ENCODE measurements around the gene S1PR5. TPM values are rescaled to one million over a fixed set of nuclear protein-coding genes. Genes with fewer than 3 reads are reported as not detected.
"Not testable (repeated sequence)": the region's sequence is repeated elsewhere in the genome, so short reads cannot be mapped to it uniquely, and the experiment has no call there.

The S1PR5 gene
- total RNA-seq, 2 donors from 2014 or later = 5.1 to 16.3 TPM

GRCh38 chr19:10537668-10538067 is 20.4 kb upstream of the S1PR5 start:
- H3K9me3 Mint-ChIP-seq = no peaks in the 10 kb centered on the region
- H3K27ac Mint-ChIP-seq = no peak overlapping the region
- no peak overlapping the region for H3K4me3 Mint-ChIP-seq
- no peak for ATAC-seq
- no peaks in the 10 kb centered on the region for H3K27me3 Mint-ChIP-seq
- no peak for DNase-seq (ENCODE audit: low spot score)
- H3K4me1 Mint-ChIP-seq (ENCODE audit: low read depth in 2 of 2) = peaks cover 0 to 8% of the 10 kb centered on the region in 2 donors
- no peaks in the 10 kb centered on the region for H3K36me3 Mint-ChIP-seq

- Mint-ChIP-seq H3K9me3 (no peaks in the 10 kb centered on the region), H3K4me3 (no peak overlapping the region), H3K27ac (peak overlapping the region in 1 of 2 donors; percentile 29), H3K4me1 (ENCODE audit: low read depth in 2 of 2) (peaks cover 0 to 9% of the 10 kb centered on the region in 2 donors), H3K27me3 (no peaks in the 10 kb centered on the region), H3K36me3 (no peaks in the 10 kb centered on the region)
- ATAC-seq = no peak
- no peak for DNase-seq (ENCODE audit: low spot score)
Measured at GRCh38 chr19:10535613-10536012, 18.4 kb upstream of the S1PR5 start.

- H3K27ac Mint-ChIP-seq = no peak overlapping the region
- no peaks in the 10 kb centered on the region for H3K36me3 Mint-ChIP-seq
- no peaks in the 10 kb centered on the region for H3K9me3 Mint-ChIP-seq
- DNase-seq (ENCODE audit: low spot score) (no peak), ATAC-seq (no peak)
- H3K27me3 Mint-ChIP-seq = no peaks in the 10 kb centered on the region
- H3K4me3 Mint-ChIP-seq = no peak overlapping the region
- H3K4me1 Mint-ChIP-seq (ENCODE audit: low read depth in 2 of 2) = peaks cover 0 to 7% of the 10 kb centered on the region in 2 donors
Measured at GRCh38 chr19:10533646-10534386, 16.6 kb upstream of the S1PR5 start.

GRCh38 chr19:10532457-10532856 is 15.2 kb upstream of the S1PR5 start:
- Mint-ChIP-seq H3K27ac (no peak overlapping the region), H3K36me3 (no peaks in the 10 kb centered on the region), H3K27me3 (no peaks in the 10 kb centered on the region), H3K4me3 (no peak overlapping the region), H3K4me1 (ENCODE audit: low read depth in 2 of 2) (peaks cover 0 to 4% of the 10 kb centered on the region in 2 donors), H3K9me3 (no peaks in the 10 kb centered on the region)
- no peak for ATAC-seq
- DNase-seq (ENCODE audit: low spot score) = no peak

- not testable (repeated sequence) for H3K9me3 Mint-ChIP-seq; H3K4me3 Mint-ChIP-seq; H3K27me3 Mint-ChIP-seq; H3K36me3 Mint-ChIP-seq; ATAC-seq; DNase-seq (ENCODE audit: low spot score); H3K27ac Mint-ChIP-seq
- peaks cover 5 to 17% of the 10 kb centered on the region in 2 donors for H3K4me1 Mint-ChIP-seq (ENCODE audit: low read depth in 2 of 2)
Measured at GRCh38 chr19:10526887-10527286, 9.6 kb upstream of the S1PR5 start.

- H3K27me3 Mint-ChIP-seq = no peaks in the 10 kb centered on the region
- no peaks in the 10 kb centered on the region for H3K36me3 Mint-ChIP-seq
- DNase-seq (ENCODE audit: low spot score) (no peak), ATAC-seq (no peak)
- no peak overlapping the region for H3K4me3 Mint-ChIP-seq
- no peak overlapping the region for H3K27ac Mint-ChIP-seq
- H3K9me3 Mint-ChIP-seq = no peaks in the 10 kb centered on the region
- peaks cover 5 to 22% of the 10 kb centered on the region in 2 donors for H3K4me1 Mint-ChIP-seq (ENCODE audit: low read depth in 2 of 2)
Measured at GRCh38 chr19:10525636-10526035, 8.4 kb upstream of the S1PR5 start.

- ATAC-seq = peak; percentile 78 to 94
- Mint-ChIP-seq H3K9me3 (no peaks in the 10 kb centered on the region), H3K27me3 (no peaks in the 10 kb centered on the region), H3K36me3 (no peaks in the 10 kb centered on the region), H3K4me1 (ENCODE audit: low read depth in 2 of 2) (peaks cover 25 to 41% of the 10 kb centered on the region in 2 donors), H3K27ac (peak overlapping the region; percentile 73 to 90), H3K4me3 (peak overlapping the region; percentile 39)
- peak; percentile 83 for DNase-seq (ENCODE audit: low spot score)
Measured at GRCh38 chr19:10523135-10523636, 5.9 kb upstream of the S1PR5 start.

GRCh38 chr19:10521461-10522171 is 4.4 kb upstream of the S1PR5 start:
- Mint-ChIP-seq H3K27ac (peak overlapping the region; percentile 73 to 90), H3K4me3 (peak overlapping the region; percentile 57), H3K9me3 (no peaks in the 10 kb centered on the region), H3K4me1 (ENCODE audit: low read depth in 2 of 2) (peaks cover 32 to 47% of the 10 kb centered on the region in 2 donors), H3K27me3 (no peaks in the 10 kb centered on the region), H3K36me3 (no peaks in the 10 kb centered on the region)
- ATAC-seq (no peak), DNase-seq (ENCODE audit: low spot score) (no peak)

- no peaks in the 10 kb centered on the region for H3K36me3 Mint-ChIP-seq
- H3K27me3 Mint-ChIP-seq = no peaks in the 10 kb centered on the region
- ATAC-seq (no peak), DNase-seq (ENCODE audit: low spot score) (no peak)
- no peak overlapping the region for H3K4me3 Mint-ChIP-seq
- H3K27ac Mint-ChIP-seq = no peak overlapping the region
- peaks cover 37 to 52% of the 10 kb centered on the region in 2 donors for H3K4me1 Mint-ChIP-seq (ENCODE audit: low read depth in 2 of 2)
- H3K9me3 Mint-ChIP-seq = no peaks in the 10 kb centered on the region
Measured at GRCh38 chr19:10520652-10521318, 3.5 kb upstream of the S1PR5 start.

GRCh38 chr19:10519421-10519820 is 2.2 kb upstream of the S1PR5 start:
- ATAC-seq = no peak
- peaks cover 42 to 58% of the 10 kb centered on the region in 2 donors for H3K4me1 Mint-ChIP-seq (ENCODE audit: low read depth in 2 of 2)
- H3K9me3 Mint-ChIP-seq = no peaks in the 10 kb centered on the region
- H3K27me3 Mint-ChIP-seq = no peaks in the 10 kb centered on the region
- peak overlapping the region; percentile 82 for H3K4me3 Mint-ChIP-seq
- no peaks in the 10 kb centered on the region for H3K36me3 Mint-ChIP-seq
- H3K27ac Mint-ChIP-seq = peak overlapping the region; percentile 64 to 86
- DNase-seq (ENCODE audit: low spot score) = no peak

- Mint-ChIP-seq H3K36me3 (peaks cover under 1% of the 10 kb centered on the region), H3K27ac (peak overlapping the region; percentile 64 to 86), H3K4me1 (ENCODE audit: low read depth in 2 of 2) (peaks cover 45 to 59% of the 10 kb centered on the region in 2 donors), H3K4me3 (peak overlapping the region; percentile 82), H3K9me3 (no peaks in the 10 kb centered on the region), H3K27me3 (no peaks in the 10 kb centered on the region)
- DNase-seq (ENCODE audit: low spot score) = peak; percentile 75
- ATAC-seq = peak in 1 of 2 donors; percentile 32
Measured at GRCh38 chr19:10518444-10519361, 1.5 kb upstream of the S1PR5 start.

- peaks cover 8% of the 10 kb centered on the region for H3K36me3 Mint-ChIP-seq
- no peaks in the 10 kb centered on the region for H3K9me3 Mint-ChIP-seq
- H3K4me3 Mint-ChIP-seq = peak overlapping the region; percentile 82
- H3K27me3 Mint-ChIP-seq = no peaks in the 10 kb centered on the region
- DNase-seq (ENCODE audit: low spot score) (peak; percentile 67), ATAC-seq (peak in 1 of 2 donors; percentile 8)
- peak overlapping the region; percentile 64 to 86 for H3K27ac Mint-ChIP-seq
- H3K4me1 Mint-ChIP-seq (ENCODE audit: low read depth in 2 of 2) = peaks cover 53 to 63% of the 10 kb centered on the region in 2 donors
Measured at GRCh38 chr19:10517760-10518443, 655 bp upstream of the S1PR5 start.

All from natural killer cell treated with Interleukin-12 subunit alpha and Interleukin-12 subunit beta and Interleukin-15 and Interleukin-18, amount 100 ng/mL, for 72 hours (primary cell).